Ovary (tissue), 3 donors: Measurements from ENCODE around the gene GATAD2A.

Experiments used
- POLR2A ChIP-seq: fragments of 450-650 bp; IDR thresholded peaks from one replicate; pipeline ENCODE4 v1.6.1; 2017; ENCODE audit warnings: antibody characterized with exemption, mild to moderate bottlenecking, moderate library complexity
- TF ChIP-seq, protein P1 (sequence below), 3 donors: fragments of 450-650 bp in 2 of 3; fragments of 200-600 bp in 1 of 3; IDR thresholded peaks; one replicate each; pipeline versions ENCODE4 v1.5.1 to v1.8.0; 2016 to 2022; ENCODE audit warnings: antibody characterized with exemption in 3 of 3, mild to moderate bottlenecking in 1 of 3
- donor health status: DM: no; HTN: no; CAD: no.

DNA sequence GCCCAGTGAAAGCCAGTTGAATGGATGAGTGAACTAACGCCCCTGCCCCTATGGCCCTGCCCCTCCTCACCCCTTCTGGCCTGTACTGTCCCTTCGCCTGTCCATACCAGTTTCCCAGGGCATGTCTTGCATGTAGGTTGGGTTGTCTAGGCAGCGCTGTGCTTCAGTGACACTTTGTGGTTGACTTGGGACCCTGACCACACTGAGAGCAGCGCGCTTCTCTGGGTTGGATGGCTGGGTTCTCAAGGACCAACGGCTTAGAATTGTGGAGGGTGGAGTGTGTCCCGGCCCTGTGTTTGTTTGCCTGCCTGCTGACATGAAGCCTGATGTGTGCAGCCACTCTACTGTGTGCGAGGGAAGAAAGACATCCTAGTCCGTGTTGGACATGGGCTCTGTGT, 15.8 kb downstream of the GATAD2A start:
- TF ChIP-seq, protein P1, sequence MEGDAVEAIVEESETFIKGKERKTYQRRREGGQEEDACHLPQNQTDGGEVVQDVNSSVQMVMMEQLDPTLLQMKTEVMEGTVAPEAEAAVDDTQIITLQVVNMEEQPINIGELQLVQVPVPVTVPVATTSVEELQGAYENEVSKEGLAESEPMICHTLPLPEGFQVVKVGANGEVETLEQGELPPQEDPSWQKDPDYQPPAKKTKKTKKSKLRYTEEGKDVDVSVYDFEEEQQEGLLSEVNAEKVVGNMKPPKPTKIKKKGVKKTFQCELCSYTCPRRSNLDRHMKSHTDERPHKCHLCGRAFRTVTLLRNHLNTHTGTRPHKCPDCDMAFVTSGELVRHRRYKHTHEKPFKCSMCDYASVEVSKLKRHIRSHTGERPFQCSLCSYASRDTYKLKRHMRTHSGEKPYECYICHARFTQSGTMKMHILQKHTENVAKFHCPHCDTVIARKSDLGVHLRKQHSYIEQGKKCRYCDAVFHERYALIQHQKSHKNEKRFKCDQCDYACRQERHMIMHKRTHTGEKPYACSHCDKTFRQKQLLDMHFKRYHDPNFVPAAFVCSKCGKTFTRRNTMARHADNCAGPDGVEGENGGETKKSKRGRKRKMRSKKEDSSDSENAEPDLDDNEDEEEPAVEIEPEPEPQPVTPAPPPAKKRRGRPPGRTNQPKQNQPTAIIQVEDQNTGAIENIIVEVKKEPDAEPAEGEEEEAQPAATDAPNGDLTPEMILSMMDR (IDR thresholded peaks at IDR 0.05): no peak
- TF ChIP-seq POLR2A: no peak
